Keratinocyte (primary cell): ENCODE results near the gene VPS13C.

Experiments
- EZH2 ChIP-seq: IDR thresholded peaks from one replicate; pipeline ENCODE4 v1.6.1; 2012; ENCODE audit warnings: inconsistent platforms, mild to moderate bottlenecking, low read length, moderate library complexity
- TF ChIP-seq, protein P1 (sequence below), 3 experiments: IDR thresholded peaks in 1 of 3; conservative IDR thresholded peaks in 1 of 3; optimal IDR thresholded peaks in 1 of 3; 2 replicates in 2 of 3; 3 replicates in 1 of 3; pipeline versions ENCODE3 to v1.5.1; 2011; ENCODE audit warnings: low read length in 3 of 3, mild to moderate bottlenecking in 3 of 3, moderate library complexity in 2 of 3, control low read depth in 1 of 3, inconsistent platforms in 1 of 3; ENCODE audit not compliant: insufficient read depth in 2 of 3; ENCODE audit errors: extremely low read depth in 1 of 3

DNA sequence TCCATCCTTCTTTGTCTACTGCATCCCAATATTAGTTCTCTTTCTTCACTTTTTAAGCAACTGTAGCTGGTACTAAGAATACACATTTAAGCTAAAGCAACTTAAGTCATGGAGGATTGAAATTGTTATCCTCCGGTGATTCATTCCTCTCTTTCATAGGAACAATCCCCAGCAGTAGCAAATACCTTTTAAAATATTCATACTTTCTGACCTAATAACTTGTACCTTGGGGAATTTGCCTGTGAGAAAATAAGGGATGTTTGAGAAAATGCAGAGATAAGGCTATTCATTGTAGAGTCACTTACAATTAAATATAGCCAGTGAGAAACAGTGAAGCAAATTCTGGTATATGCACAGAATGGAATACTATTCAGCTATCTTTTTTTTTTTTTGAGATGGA is 66.0 kb downstream of the VPS13C start:
- TF ChIP-seq EZH2, result no peak
- TF ChIP-seq, protein P1, sequence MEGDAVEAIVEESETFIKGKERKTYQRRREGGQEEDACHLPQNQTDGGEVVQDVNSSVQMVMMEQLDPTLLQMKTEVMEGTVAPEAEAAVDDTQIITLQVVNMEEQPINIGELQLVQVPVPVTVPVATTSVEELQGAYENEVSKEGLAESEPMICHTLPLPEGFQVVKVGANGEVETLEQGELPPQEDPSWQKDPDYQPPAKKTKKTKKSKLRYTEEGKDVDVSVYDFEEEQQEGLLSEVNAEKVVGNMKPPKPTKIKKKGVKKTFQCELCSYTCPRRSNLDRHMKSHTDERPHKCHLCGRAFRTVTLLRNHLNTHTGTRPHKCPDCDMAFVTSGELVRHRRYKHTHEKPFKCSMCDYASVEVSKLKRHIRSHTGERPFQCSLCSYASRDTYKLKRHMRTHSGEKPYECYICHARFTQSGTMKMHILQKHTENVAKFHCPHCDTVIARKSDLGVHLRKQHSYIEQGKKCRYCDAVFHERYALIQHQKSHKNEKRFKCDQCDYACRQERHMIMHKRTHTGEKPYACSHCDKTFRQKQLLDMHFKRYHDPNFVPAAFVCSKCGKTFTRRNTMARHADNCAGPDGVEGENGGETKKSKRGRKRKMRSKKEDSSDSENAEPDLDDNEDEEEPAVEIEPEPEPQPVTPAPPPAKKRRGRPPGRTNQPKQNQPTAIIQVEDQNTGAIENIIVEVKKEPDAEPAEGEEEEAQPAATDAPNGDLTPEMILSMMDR (optimal IDR thresholded peaks at IDR 0.05 in 1 of 3, IDR thresholded peaks at IDR 0.05 in 1 of 3, conservative IDR thresholded peaks at IDR 0.05 in 1 of 3; ENCODE audit: extremely low read depth in 1 of 3, insufficient read depth in 2 of 3, low read length in 3 of 3), result no peak
